CD4-positive, CD25-positive, alpha-beta regulatory T cell (primary cell): ENCODE measurements around the gene RNF2. TPM values are rescaled to one million over a fixed set of nuclear protein-coding genes. Genes with fewer than 3 reads are reported as not detected.

Experiments
- ATAC-seq, 2 donors: fragments of 150-1000 bp; cut with Tn5 transposase; one replicate each; pipeline ENCODE4 v1.10.0; 2021; ENCODE audit warnings: low read depth in 2 of 2, moderate number of reproducible peaks in 2 of 2, moderate library complexity in 1 of 2
- DNase-seq, 3 donors: peaks; one replicate each; pipeline versions ENCODE4 v3.0.0 to v3.0.0-alpha.2; 2012 to 2022; ENCODE audit warnings: mixed read lengths in 1 of 3
- H3K27ac ChIP-seq: one replicate; pipeline ENCODE4 v1.7.0; 2013; ENCODE audit warnings: mild to moderate bottlenecking, low read length; ENCODE audit not compliant: insufficient read depth, poor library complexity, severe bottlenecking
- H3K27me3 ChIP-seq: one replicate; pipeline ENCODE4 v1.7.0; 2013; ENCODE audit warnings: low read length; ENCODE audit not compliant: control insufficient read depth, insufficient read depth
- H3K36me3 ChIP-seq: one replicate; pipeline ENCODE4 v1.7.0; 2013; ENCODE audit warnings: mild to moderate bottlenecking, low read length, moderate library complexity; ENCODE audit not compliant: control insufficient read depth, insufficient read depth
- H3K4me1 ChIP-seq: 2 replicates; pipeline ENCODE4 v1.7.0; 2013; ENCODE audit warnings: mild to moderate bottlenecking, low read length; ENCODE audit not compliant: insufficient read depth, control insufficient read depth, poor library complexity, severe bottlenecking
- H3K4me3 ChIP-seq: one replicate; pipeline ENCODE4 v1.7.0; 2013; ENCODE audit warnings: low read depth, mild to moderate bottlenecking, low read length, moderate library complexity
- H3K9me3 ChIP-seq, 2 experiments: 1 replicate in 1 of 2; 2 replicates in 1 of 2; pipeline ENCODE4 v1.7.0; 2013; ENCODE audit warnings: low read length in 2 of 2, mild to moderate bottlenecking in 1 of 2, moderate library complexity in 1 of 2; ENCODE audit not compliant: control insufficient read depth in 2 of 2
- H3K27ac Mint-ChIP-seq, 3 donors: one replicate each; pipeline ENCODE4 v1.8.0; 2020 to 2022; ENCODE audit warnings: mild to moderate bottlenecking in 3 of 3, mixed read lengths in 3 of 3, moderate library complexity in 2 of 3
- H3K27me3 Mint-ChIP-seq: one replicate; pipeline ENCODE4 v1.8.0; 2022; ENCODE audit warnings: mild to moderate bottlenecking, mixed read lengths
- H3K36me3 Mint-ChIP-seq: one replicate; pipeline ENCODE4 v1.8.0; 2020; ENCODE audit warnings: mixed read lengths
- H3K4me1 Mint-ChIP-seq, 4 donors: one replicate each; pipeline ENCODE4 v1.8.0; 2020 to 2022; ENCODE audit warnings: mixed read lengths in 4 of 4, mild to moderate bottlenecking in 1 of 4
- H3K4me3 Mint-ChIP-seq, 4 donors: one replicate each; pipeline ENCODE4 v1.8.0; 2020 to 2022; ENCODE audit warnings: mild to moderate bottlenecking in 4 of 4, mixed read lengths in 4 of 4, moderate library complexity in 3 of 4
- H3K9me3 Mint-ChIP-seq, 7 donors: one replicate each; pipeline ENCODE4 v1.8.0; 2020 to 2022; ENCODE audit warnings: mixed read lengths in 7 of 7, mild to moderate bottlenecking in 3 of 7, moderate library complexity in 2 of 7
- polyA plus RNA-seq, 4 donors: library from polyadenylated mRNA; unstranded; fragments of 300-500 nt; fragmentation: Illumina TruSeq; gene quantifications; one replicate each; pipeline ENCODE4 v1.2.3, GENCODE V29; 2021
- total RNA-seq: library from RNA; stranded (reverse); gene quantifications from one replicate; pipeline ENCODE4 v1.2.3, GENCODE V29; 2022

Gene RNF2
- total and polyA plus RNA-seq, 5 donors from 2014 or later, result 16.4 to 33.3 (median 25.4) TPM

DNA sequence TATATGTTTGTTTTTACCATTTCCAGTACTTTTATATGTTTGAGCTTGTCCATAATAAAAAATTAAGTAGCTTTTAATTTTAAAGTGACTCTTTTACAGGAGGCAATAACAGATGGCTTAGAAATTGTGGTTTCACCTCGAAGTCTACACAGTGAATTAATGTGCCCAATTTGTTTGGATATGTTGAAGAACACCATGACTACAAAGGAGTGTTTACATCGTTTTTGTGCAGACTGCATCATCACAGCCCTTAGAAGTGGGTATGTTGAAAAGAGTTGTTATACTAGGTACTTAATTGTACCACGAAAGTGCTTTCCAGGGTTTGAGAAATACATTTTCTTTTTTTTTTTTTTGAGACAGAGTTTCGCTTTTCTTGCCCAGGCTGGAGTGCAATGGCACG lies 46.1 kb downstream of the RNF2 start:
- no peak for ATAC-seq
- H3K27me3 Mint-ChIP-seq, result no peaks in the 10 kb centered on the region
- H3K27ac Mint-ChIP-seq, result no peak overlapping the region
- Histone ChIP-seq H3K36me3 (peaks cover 39% of the 10 kb centered on the region), H3K4me3 (no peak overlapping the region), H3K27me3 (no peaks in the 10 kb centered on the region), H3K4me1 (no peaks in the 10 kb centered on the region), H3K9me3 (no peaks in the 10 kb centered on the region), H3K27ac (no peak overlapping the region)
- H3K9me3 Mint-ChIP-seq, result peaks cover 0 to 4% (median 0%) of the 10 kb centered on the region in 7 donors
- no peak for DNase-seq
- no peak overlapping the region for H3K4me3 Mint-ChIP-seq
- peaks cover 51% of the 10 kb centered on the region for H3K36me3 Mint-ChIP-seq
- H3K4me1 Mint-ChIP-seq, result peaks cover 4 to 15% (median 6%) of the 10 kb centered on the region in 4 donors

GRCh38 chr1:185094761-185095160 lies 49.4 kb downstream of the RNF2 start:
- DNase-seq (no peak), ATAC-seq (no peak)
- Histone ChIP-seq H3K4me1 (no peaks in the 10 kb centered on the region), H3K27me3 (no peaks in the 10 kb centered on the region), H3K27ac (no peak overlapping the region), H3K36me3 (peaks cover 35% of the 10 kb centered on the region), H3K9me3 (no peaks in the 10 kb centered on the region), H3K4me3 (no peak overlapping the region)
- Mint-ChIP-seq H3K4me1 (peaks cover 0 to 18% (median 4%) of the 10 kb centered on the region in 4 donors), H3K9me3 (peaks cover 0 to 4% (median 0%) of the 10 kb centered on the region in 7 donors), H3K27me3 (no peaks in the 10 kb centered on the region), H3K4me3 (no peak overlapping the region), H3K27ac (peak overlapping the region in 1 of 3 donors; percentile 9), H3K36me3 (peaks cover 51% of the 10 kb centered on the region)

GRCh38 chr1:185096531-185096930 lies 51.2 kb downstream of the RNF2 start:
- Mint-ChIP-seq H3K27me3 (no peaks in the 10 kb centered on the region), H3K4me1 (peaks cover 0 to 19% (median under 1%) of the 10 kb centered on the region in 4 donors), H3K4me3 (no peak overlapping the region), H3K27ac (peak overlapping the region in 1 of 3 donors; percentile 54), H3K36me3 (peaks cover 65% of the 10 kb centered on the region), H3K9me3 (peaks cover 0 to 4% (median 0%) of the 10 kb centered on the region in 7 donors)
- no peak overlapping the region for H3K27ac ChIP-seq
- no peaks in the 10 kb centered on the region for H3K4me1 ChIP-seq
- DNase-seq (no peak), ATAC-seq (no peak)
- H3K4me3 ChIP-seq, result no peak overlapping the region
- no peaks in the 10 kb centered on the region for H3K9me3 ChIP-seq
- no peaks in the 10 kb centered on the region for H3K27me3 ChIP-seq
- peaks cover 44% of the 10 kb centered on the region for H3K36me3 ChIP-seq

- Histone ChIP-seq H3K27me3 (no peaks in the 10 kb centered on the region), H3K27ac (no peak overlapping the region), H3K36me3 (peaks cover 9% of the 10 kb centered on the region), H3K4me3 (no peak overlapping the region), H3K4me1 (no peaks in the 10 kb centered on the region), H3K9me3 (peaks cover 10 to 13% of the 10 kb centered on the region in 2 experiments)
- ATAC-seq (no peak), DNase-seq (no peak)
- H3K27ac Mint-ChIP-seq, result peak overlapping the region in 1 of 3 donors; percentile 39
- H3K4me3 Mint-ChIP-seq, result no peak overlapping the region
- peaks cover 44% of the 10 kb centered on the region for H3K36me3 Mint-ChIP-seq
- peaks cover 0 to 19% (median 0%) of the 10 kb centered on the region in 4 donors for H3K4me1 Mint-ChIP-seq
- H3K27me3 Mint-ChIP-seq, result no peaks in the 10 kb centered on the region
- peaks cover 3 to 16% (median 7%) of the 10 kb centered on the region in 7 donors for H3K9me3 Mint-ChIP-seq
Measured at GRCh38 chr1:185104083-185104482, 58.7 kb downstream of the RNF2 start.

DNA sequence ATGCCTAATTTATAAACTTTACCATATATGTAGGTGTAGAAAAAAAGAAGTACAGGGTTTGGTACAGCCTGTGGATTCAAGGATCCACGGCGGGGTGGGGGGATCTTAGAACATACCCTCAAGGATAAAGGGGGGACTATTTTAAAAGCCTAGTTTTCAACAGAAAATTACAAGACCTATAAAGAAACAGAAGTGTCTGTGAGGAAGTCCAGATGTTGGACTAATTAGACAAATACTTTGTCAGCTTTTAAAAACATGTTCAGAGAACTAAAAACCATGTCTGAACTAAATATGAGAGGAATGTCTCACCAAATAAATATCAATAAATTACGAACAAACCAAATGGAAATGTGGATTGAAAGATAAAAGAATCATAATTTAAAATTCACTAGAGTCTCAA lies 59.8 kb downstream of the RNF2 start:
- H3K9me3 Mint-ChIP-seq, result peaks cover 5 to 25% (median 10%) of the 10 kb centered on the region in 7 donors
- Histone ChIP-seq H3K36me3 (peaks cover 9% of the 10 kb centered on the region), H3K9me3 (peaks cover 14 to 19% of the 10 kb centered on the region in 2 experiments), H3K27me3 (no peaks in the 10 kb centered on the region), H3K4me3 (no peak overlapping the region), H3K27ac (no peak overlapping the region), H3K4me1 (no peaks in the 10 kb centered on the region)
- H3K36me3 Mint-ChIP-seq, result peaks cover 34% of the 10 kb centered on the region
- ATAC-seq (no peak), DNase-seq (no peak)
- peaks cover 0 to 19% (median 0%) of the 10 kb centered on the region in 4 donors for H3K4me1 Mint-ChIP-seq
- no peaks in the 10 kb centered on the region for H3K27me3 Mint-ChIP-seq
- no peak overlapping the region for H3K4me3 Mint-ChIP-seq
- no peak overlapping the region for H3K27ac Mint-ChIP-seq

DNA sequence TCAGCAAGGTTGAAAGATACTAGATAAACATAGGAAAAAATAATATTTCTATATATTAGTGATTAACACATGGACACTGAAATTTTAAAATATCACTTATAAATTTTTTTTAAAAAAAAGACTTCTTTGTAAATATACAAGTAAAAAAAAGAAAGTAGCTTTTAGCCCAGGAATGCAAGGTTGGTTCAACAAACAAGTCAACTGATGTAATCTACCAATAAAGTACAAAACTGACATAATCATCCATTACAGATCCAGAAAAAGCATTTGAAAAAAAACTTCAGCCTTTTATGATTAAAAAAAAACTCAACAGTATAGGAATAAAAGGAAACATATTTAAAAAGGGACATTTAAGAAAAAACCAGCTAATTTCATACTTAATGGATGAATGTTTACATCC lies 63.0 kb downstream of the RNF2 start:
- peaks cover 10% of the 10 kb centered on the region for H3K36me3 Mint-ChIP-seq

GRCh38 chr1:185110145-185110544 lies 64.8 kb downstream of the RNF2 start:
- H3K27me3 Mint-ChIP-seq, result no peaks in the 10 kb centered on the region
- H3K9me3 Mint-ChIP-seq, result peaks cover 5 to 28% (median 14%) of the 10 kb centered on the region in 7 donors
- H3K4me3 Mint-ChIP-seq, result no peak overlapping the region
- peaks cover 14 to 19% of the 10 kb centered on the region in 2 experiments for H3K9me3 ChIP-seq
- peaks cover 4% of the 10 kb centered on the region for H3K36me3 Mint-ChIP-seq
- peaks cover 0 to 8% (median 2%) of the 10 kb centered on the region in 4 donors for H3K4me1 Mint-ChIP-seq
- no peaks in the 10 kb centered on the region for H3K27me3 ChIP-seq
- DNase-seq, result no peak
- H3K36me3 ChIP-seq, result no peaks in the 10 kb centered on the region
- no peak for ATAC-seq
- H3K4me1 ChIP-seq, result no peaks in the 10 kb centered on the region
- no peak overlapping the region for H3K27ac Mint-ChIP-seq
- H3K27ac ChIP-seq, result no peak overlapping the region
- no peak overlapping the region for H3K4me3 ChIP-seq

More for the DNA sequence above, 63.0 kb downstream of the RNF2 start:
- Histone ChIP-seq H3K27me3 (no peaks in the 10 kb centered on the region), H3K9me3 (peaks cover 14 to 19% of the 10 kb centered on the region in 2 experiments), H3K4me1 (no peaks in the 10 kb centered on the region), H3K27ac (no peak overlapping the region), H3K4me3 (no peak overlapping the region), H3K36me3 (no peaks in the 10 kb centered on the region)
- peak in 1 of 3 donors; percentile 14 for DNase-seq
- H3K4me1 Mint-ChIP-seq, result peaks cover 0 to 9% (median 2%) of the 10 kb centered on the region in 4 donors
- no peak overlapping the region for H3K4me3 Mint-ChIP-seq
- no peak for ATAC-seq
- H3K27ac Mint-ChIP-seq, result no peak overlapping the region
- H3K27me3 Mint-ChIP-seq, result no peaks in the 10 kb centered on the region
- peaks cover 5 to 28% (median 14%) of the 10 kb centered on the region in 7 donors for H3K9me3 Mint-ChIP-seq

GRCh38 chr1:185111873-185112272 lies 66.5 kb downstream of the RNF2 start:
- peaks cover 0 to 5% (median 0%) of the 10 kb centered on the region in 4 donors for H3K4me1 Mint-ChIP-seq
- H3K36me3 Mint-ChIP-seq, result peaks cover 7% of the 10 kb centered on the region
- no peaks in the 10 kb centered on the region for H3K27me3 ChIP-seq
- H3K9me3 Mint-ChIP-seq, result peaks cover 0 to 28% (median 13%) of the 10 kb centered on the region in 7 donors
- H3K27ac ChIP-seq, result no peak overlapping the region
- H3K27me3 Mint-ChIP-seq, result no peaks in the 10 kb centered on the region
- no peaks in the 10 kb centered on the region for H3K4me1 ChIP-seq
- no peaks in the 10 kb centered on the region for H3K36me3 ChIP-seq
- DNase-seq, result no peak
- no peak overlapping the region for H3K27ac Mint-ChIP-seq
- H3K4me3 ChIP-seq, result no peak overlapping the region
- ATAC-seq, result no peak
- peaks cover 14 to 19% of the 10 kb centered on the region in 2 experiments for H3K9me3 ChIP-seq
- H3K4me3 Mint-ChIP-seq, result no peak overlapping the region
